ENCODE results near the gene HHATL.

The HHATL gene

GRCh38 chr3:42656680-42657610 is 45.7 kb downstream of the HHATL start:
- no peak for FAIRE-seq

GRCh38 chr3:42655980-42656679 is 46.5 kb downstream of the HHATL start:
- DNase-seq (ENCODE audit: extremely low spot score, insufficient read length, low read depth) (no peak), FAIRE-seq (no peak)

More at GRCh38 chr3:42656680-42657610, 45.7 kb downstream of the HHATL start:
- no peak for DNase-seq (ENCODE audit: extremely low spot score, insufficient read length, low read depth)

- DNase-seq (ENCODE audit: extremely low spot score, insufficient read length, low read depth) (no peak), FAIRE-seq (no peak)
Observed at GRCh38 chr3:42655331-42655888, 47.2 kb downstream of the HHATL start.

GRCh38 chr3:42654331-42655201 is 48.0 kb downstream of the HHATL start:
- DNase-seq (ENCODE audit: extremely low spot score, insufficient read length, low read depth): no peak
- no peak for FAIRE-seq

GRCh38 chr3:42653560-42654330 is 48.9 kb downstream of the HHATL start, which contains the start of gene ZBTB47:
Gene ZBTB47 (plus strand): TSS chr3:42653697. CDS start chr3:42658356, 4,659 bp downstream.
- DNase-seq (ENCODE audit: extremely low spot score, insufficient read length, low read depth): no peak

GRCh38 chr3:42653303-42653559 is 49.4 kb downstream of the HHATL start:
- FAIRE-seq (no peak), DNase-seq (ENCODE audit: extremely low spot score, insufficient read length, low read depth) (no peak)

More at GRCh38 chr3:42653560-42654330, 48.9 kb downstream of the HHATL start, which contains the start of gene ZBTB47:
- FAIRE-seq: no peak

GRCh38 chr3:42652611-42653302 is 49.8 kb downstream of the HHATL start:
- DNase-seq (ENCODE audit: extremely low spot score, insufficient read length, low read depth) (no peak), FAIRE-seq (peak; percentile 95)

- FAIRE-seq (no peak), DNase-seq (ENCODE audit: extremely low spot score, insufficient read length, low read depth) (no peak)
Observed at GRCh38 chr3:42652251-42652610, 50.4 kb downstream of the HHATL start.

GRCh38 chr3:42651248-42652091 is 51.1 kb downstream of the HHATL start:
- FAIRE-seq: no peak
- DNase-seq (ENCODE audit: extremely low spot score, insufficient read length, low read depth): no peak

GRCh38 chr3:42649783-42650182 is 52.8 kb downstream of the HHATL start:
- FAIRE-seq (no peak), DNase-seq (ENCODE audit: extremely low spot score, insufficient read length, low read depth) (no peak)

GRCh38 chr3:42649006-42649405 is 53.6 kb downstream of the HHATL start:
- FAIRE-seq: no peak
- no peak for DNase-seq (ENCODE audit: extremely low spot score, insufficient read length, low read depth)

GRCh38 chr3:42647821-42648459 is 54.7 kb downstream of the HHATL start:
- DNase-seq (ENCODE audit: extremely low spot score, insufficient read length, low read depth) (no peak), FAIRE-seq (no peak)
